ENCODE measurements around the gene GPR39. TPM values are rescaled to one million over a fixed set of nuclear protein-coding genes. Genes with fewer than 3 reads are reported as not detected.

The GPR39 gene
- total RNA-seq, 2 donors from 2014 or later, result 1.9 to 2.7 TPM

DNA sequence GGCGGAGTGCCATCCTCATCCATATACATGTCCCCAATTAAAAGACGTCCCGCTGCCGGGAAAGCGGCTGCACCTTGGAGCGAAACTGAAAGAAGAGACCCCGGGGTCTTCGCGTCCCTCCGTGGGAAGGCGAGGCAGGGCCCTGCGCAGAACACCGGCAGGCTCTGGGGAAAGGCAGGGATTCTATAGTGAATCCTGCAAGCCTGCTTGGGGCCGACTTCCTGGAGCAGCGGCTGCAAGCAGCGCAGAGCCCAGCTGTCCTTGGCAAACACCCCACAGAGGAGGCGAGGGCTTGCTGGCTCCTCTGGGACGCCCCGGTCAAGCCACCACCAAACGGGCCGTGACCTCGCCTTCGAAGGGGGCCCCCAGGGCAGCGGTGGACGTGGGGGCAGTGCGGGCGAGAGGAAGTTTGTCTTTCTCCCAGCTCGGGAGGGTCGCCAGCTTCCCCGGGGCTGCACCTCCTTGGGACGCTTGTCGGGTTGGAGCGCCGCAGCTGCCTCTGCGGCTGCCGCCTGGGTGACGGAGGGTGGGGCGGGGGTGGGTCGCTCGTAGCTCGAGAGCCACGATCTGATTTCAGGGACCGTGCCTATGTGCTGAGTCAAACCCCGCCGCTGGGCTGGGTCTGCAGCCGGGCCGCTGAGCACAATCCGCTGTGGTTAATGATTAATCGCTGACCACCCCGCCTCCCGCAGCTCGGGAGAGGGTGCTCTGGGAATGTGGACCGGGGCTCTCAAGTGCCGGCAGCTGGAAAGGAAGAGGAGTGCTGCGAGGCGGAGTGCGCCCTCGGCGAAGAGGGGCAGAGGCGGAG lies 486 bp upstream of the GPR39 start:
- Histone ChIP-seq H3K9me3 (no peaks in the 10 kb centered on the region), H3K27me3 (replicated peaks; ENCODE audit: insufficient read depth) (no peaks in the 10 kb centered on the region), H3K4me1 (ENCODE audit: control insufficient read depth in 1 of 2, low read depth in 2 of 2) (peaks cover 4 to 6% of the 10 kb centered on the region in 2 donors), H3K4me3 (peak overlapping the region; percentile 80), H3K27ac (no peak overlapping the region), H3K36me3 (no peaks in the 10 kb centered on the region)
- ATAC-seq (ENCODE audit: insufficient number of reproducible peaks, low FRiP score, low read depth) (no peak), DNase-seq (ENCODE audit: low spot score) (peak; percentile 28)
- TF ChIP-seq, protein P1, sequence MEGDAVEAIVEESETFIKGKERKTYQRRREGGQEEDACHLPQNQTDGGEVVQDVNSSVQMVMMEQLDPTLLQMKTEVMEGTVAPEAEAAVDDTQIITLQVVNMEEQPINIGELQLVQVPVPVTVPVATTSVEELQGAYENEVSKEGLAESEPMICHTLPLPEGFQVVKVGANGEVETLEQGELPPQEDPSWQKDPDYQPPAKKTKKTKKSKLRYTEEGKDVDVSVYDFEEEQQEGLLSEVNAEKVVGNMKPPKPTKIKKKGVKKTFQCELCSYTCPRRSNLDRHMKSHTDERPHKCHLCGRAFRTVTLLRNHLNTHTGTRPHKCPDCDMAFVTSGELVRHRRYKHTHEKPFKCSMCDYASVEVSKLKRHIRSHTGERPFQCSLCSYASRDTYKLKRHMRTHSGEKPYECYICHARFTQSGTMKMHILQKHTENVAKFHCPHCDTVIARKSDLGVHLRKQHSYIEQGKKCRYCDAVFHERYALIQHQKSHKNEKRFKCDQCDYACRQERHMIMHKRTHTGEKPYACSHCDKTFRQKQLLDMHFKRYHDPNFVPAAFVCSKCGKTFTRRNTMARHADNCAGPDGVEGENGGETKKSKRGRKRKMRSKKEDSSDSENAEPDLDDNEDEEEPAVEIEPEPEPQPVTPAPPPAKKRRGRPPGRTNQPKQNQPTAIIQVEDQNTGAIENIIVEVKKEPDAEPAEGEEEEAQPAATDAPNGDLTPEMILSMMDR (IDR thresholded peaks at IDR 0.05), result no peak

DNA sequence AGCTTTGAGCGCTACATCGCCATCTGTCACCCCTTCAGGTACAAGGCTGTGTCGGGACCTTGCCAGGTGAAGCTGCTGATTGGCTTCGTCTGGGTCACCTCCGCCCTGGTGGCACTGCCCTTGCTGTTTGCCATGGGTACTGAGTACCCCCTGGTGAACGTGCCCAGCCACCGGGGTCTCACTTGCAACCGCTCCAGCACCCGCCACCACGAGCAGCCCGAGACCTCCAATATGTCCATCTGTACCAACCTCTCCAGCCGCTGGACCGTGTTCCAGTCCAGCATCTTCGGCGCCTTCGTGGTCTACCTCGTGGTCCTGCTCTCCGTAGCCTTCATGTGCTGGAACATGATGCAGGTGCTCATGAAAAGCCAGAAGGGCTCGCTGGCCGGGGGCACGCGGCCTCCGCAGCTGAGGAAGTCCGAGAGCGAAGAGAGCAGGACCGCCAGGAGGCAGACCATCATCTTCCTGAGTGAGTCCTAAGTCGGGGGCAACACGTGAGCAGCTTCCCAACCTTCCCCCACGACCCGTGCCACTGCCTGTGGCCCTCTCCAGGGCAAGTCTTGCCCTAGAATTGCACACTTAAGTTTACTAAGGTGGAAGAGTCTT lies 928 bp downstream of the GPR39 start:
- DNase-seq (ENCODE audit: low spot score), result no peak
- ATAC-seq (ENCODE audit: insufficient number of reproducible peaks, low FRiP score, low read depth), result no peak
- Histone ChIP-seq H3K9me3 (no peaks in the 10 kb centered on the region), H3K36me3 (no peaks in the 10 kb centered on the region), H3K4me1 (ENCODE audit: control insufficient read depth in 1 of 2, low read depth in 2 of 2) (peaks cover 4 to 6% of the 10 kb centered on the region in 2 donors), H3K27ac (no peak overlapping the region), H3K4me3 (no peak overlapping the region), H3K27me3 (replicated peaks; ENCODE audit: insufficient read depth) (no peaks in the 10 kb centered on the region)
- TF ChIP-seq, protein P1 (IDR thresholded peaks at IDR 0.05), result no peak

DNA sequence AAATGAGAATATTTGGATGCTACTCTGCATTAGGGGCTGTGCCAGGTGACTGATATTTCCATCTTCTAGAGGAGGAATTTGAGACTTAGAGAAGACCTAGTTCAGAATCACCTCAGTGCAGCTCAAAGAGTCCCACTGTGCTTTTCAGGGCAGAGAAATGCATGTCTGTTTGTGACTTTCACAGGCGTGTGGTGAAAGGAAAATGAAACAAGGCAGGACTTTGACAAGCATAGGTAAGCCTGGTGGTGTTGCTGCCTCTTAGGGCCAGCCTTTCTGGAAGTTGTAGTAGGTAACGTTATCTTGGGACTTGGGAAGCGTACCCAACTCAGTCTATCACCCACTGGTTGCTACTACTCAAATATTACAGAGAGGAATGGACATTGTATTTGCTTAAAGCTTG lies 2.6 kb downstream of the GPR39 start:
- no peak for ATAC-seq (ENCODE audit: insufficient number of reproducible peaks, low FRiP score, low read depth)
- H3K27me3 ChIP-seq (replicated peaks; ENCODE audit: insufficient read depth), result no peaks in the 10 kb centered on the region
- TF ChIP-seq, protein P1 (IDR thresholded peaks at IDR 0.05), result no peak
- no peaks in the 10 kb centered on the region for H3K9me3 ChIP-seq
- H3K36me3 ChIP-seq, result no peaks in the 10 kb centered on the region
- H3K4me3 ChIP-seq, result no peak overlapping the region
- DNase-seq (ENCODE audit: low spot score), result no peak
- peaks cover 4 to 6% of the 10 kb centered on the region in 2 donors for H3K4me1 ChIP-seq (ENCODE audit: control insufficient read depth in 1 of 2, low read depth in 2 of 2)
- no peak overlapping the region for H3K27ac ChIP-seq

DNA sequence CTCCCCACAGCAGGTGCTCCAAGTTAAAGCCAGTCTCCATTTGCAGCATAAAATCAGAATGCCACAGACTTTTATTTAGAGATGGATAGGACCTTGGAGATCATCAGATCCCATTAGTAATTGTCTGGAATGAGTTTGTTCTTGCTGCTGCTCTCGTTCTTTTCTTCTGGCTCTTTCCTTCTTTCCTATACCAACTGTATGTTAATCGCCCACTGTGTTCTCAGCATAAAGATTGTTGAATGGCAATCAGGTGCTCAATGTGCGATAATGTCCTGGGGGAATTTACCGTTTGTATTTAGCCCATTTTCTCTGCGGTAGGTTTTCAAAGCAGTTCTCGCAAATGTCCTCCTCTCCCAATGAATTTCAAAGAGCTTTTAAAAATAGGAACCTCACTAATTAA lies 3.3 kb downstream of the GPR39 start:
- TF ChIP-seq, protein P1 (IDR thresholded peaks at IDR 0.05), result no peak
- H3K9me3 ChIP-seq, result no peaks in the 10 kb centered on the region
- no peaks in the 10 kb centered on the region for H3K27me3 ChIP-seq (replicated peaks; ENCODE audit: insufficient read depth)
- peaks cover 4 to 6% of the 10 kb centered on the region in 2 donors for H3K4me1 ChIP-seq (ENCODE audit: control insufficient read depth in 1 of 2, low read depth in 2 of 2)
- no peaks in the 10 kb centered on the region for H3K36me3 ChIP-seq
- H3K4me3 ChIP-seq, result no peak overlapping the region
- no peak overlapping the region for H3K27ac ChIP-seq
- DNase-seq (ENCODE audit: low spot score) (no peak), ATAC-seq (ENCODE audit: insufficient number of reproducible peaks, low FRiP score, low read depth) (no peak)
